Measurements from ENCODE around the gene LEFTY1. TPM values are rescaled to one million over a fixed set of nuclear protein-coding genes. Genes with fewer than 3 reads are reported as not detected.
A peak's percentile ranks its signal among the peaks of the same experiment; 100 is the strongest.

The LEFTY1 gene
- total and polyA plus RNA-seq, 4 donors = 0.42 to 1.4 (median 0.87) TPM

- Histone ChIP-seq H3K9ac (ENCODE audit: low read depth in 1 of 2, low read length in 2 of 2) (no peak overlapping the region), H3K4me1 (ENCODE audit: control insufficient read depth in 4 of 4, insufficient read depth in 4 of 4, low read length in 3 of 4) (peaks cover 0 to 2% (median 0%) of the 10 kb centered on the region in 4 donors), H3K36me3 (ENCODE audit: control insufficient read depth in 4 of 4, insufficient read depth in 3 of 4, low read depth in 1 of 4, low read length in 3 of 4) (peaks cover 0 to 15% (median 6%) of the 10 kb centered on the region in 4 donors), H3K27ac (ENCODE audit: low read depth in 1 of 2, low read length in 2 of 2) (no peak overlapping the region), H3K4me3 (ENCODE audit: low read depth in 1 of 3, low read length in 3 of 3) (no peak overlapping the region), H3K9me3 (ENCODE audit: control insufficient read depth in 4 of 4, low read length in 3 of 4) (no peaks in the 10 kb centered on the region), H3K27me3 (ENCODE audit: control insufficient read depth in 4 of 4, insufficient read depth in 4 of 4, low read length in 3 of 4) (no peaks in the 10 kb centered on the region)
- TF ChIP-seq HNF4A (conservative IDR thresholded peaks at IDR 0.05) (no peak), ZBTB33 (IDR thresholded peaks at IDR 0.05) (no peak), HNF4G (IDR thresholded peaks at IDR 0.05) (no peak), EGR1 (IDR thresholded peaks at IDR 0.05; ENCODE audit: low read depth in 2 of 2) (no peak), RAD21 (IDR thresholded peaks at IDR 0.05) (no peak), FOXA2 (IDR thresholded peaks at IDR 0.05) (no peak), NR2F2 (IDR thresholded peaks at IDR 0.05) (no peak), GABPA (IDR thresholded peaks at IDR 0.05 in 1 of 2, conservative IDR thresholded peaks at IDR 0.05 in 1 of 2) (no peak), FOXA1 (IDR thresholded peaks at IDR 0.05) (no peak), MAX (IDR thresholded peaks at IDR 0.05) (no peak)
- DNase-seq (ENCODE audit: low spot score) = no peak
- 93% methylated on average over 6 of the region's 6 CpGs for WGBS
These were observed 25.4 kb upstream of the LEFTY1 start for GRCh38 chr1:225914391-225914790.

GRCh38 chr1:225911191-225912130, 22.5 kb upstream of the LEFTY1 start:
- DNase-seq (ENCODE audit: low spot score) = peak; percentile 81
- peak overlapping the region in 1 of 2 donors; percentile 1 for H3K9ac ChIP-seq (ENCODE audit: low read depth in 1 of 2, low read length in 2 of 2)

More at GRCh38 chr1:225911191-225912130, 22.5 kb upstream of the LEFTY1 start:
- Histone ChIP-seq H3K27me3 (ENCODE audit: control insufficient read depth in 4 of 4, insufficient read depth in 4 of 4, low read length in 3 of 4) (no peaks in the 10 kb centered on the region), H3K27ac (ENCODE audit: low read depth in 1 of 2, low read length in 2 of 2) (no peak overlapping the region), H3K36me3 (ENCODE audit: control insufficient read depth in 4 of 4, insufficient read depth in 3 of 4, low read depth in 1 of 4, low read length in 3 of 4) (peaks cover 0 to under 1% (median 0%) of the 10 kb centered on the region in 4 donors), H3K9me3 (ENCODE audit: control insufficient read depth in 4 of 4, low read length in 3 of 4) (no peaks in the 10 kb centered on the region), H3K4me1 (ENCODE audit: control insufficient read depth in 4 of 4, insufficient read depth in 4 of 4, low read length in 3 of 4) (peaks cover 0 to 2% (median 0%) of the 10 kb centered on the region in 4 donors), H3K4me3 (ENCODE audit: low read depth in 1 of 3, low read length in 3 of 3) (no peak overlapping the region)
- TF ChIP-seq FOXA1 (IDR thresholded peaks at IDR 0.05) (no peak), GABPA (IDR thresholded peaks at IDR 0.05 in 1 of 2, conservative IDR thresholded peaks at IDR 0.05 in 1 of 2) (no peak), RAD21 (IDR thresholded peaks at IDR 0.05) (peak; percentile 83 to 88), EGR1 (IDR thresholded peaks at IDR 0.05; ENCODE audit: low read depth in 2 of 2) (no peak), HNF4A (conservative IDR thresholded peaks at IDR 0.05) (no peak), YY1 (IDR thresholded peaks at IDR 0.05) (no peak), REST (IDR thresholded peaks at IDR 0.05) (no peak), CTCF (IDR thresholded peaks at IDR 0.05; ENCODE audit: low read depth, low read length, missing input control) (peak; percentile 79), ZBTB33 (IDR thresholded peaks at IDR 0.05) (no peak), ATF3 (IDR thresholded peaks at IDR 0.05) (no peak), RXRA (IDR thresholded peaks at IDR 0.05) (no peak), SP1 (IDR thresholded peaks at IDR 0.05) (no peak), TAF1 (conservative IDR thresholded peaks at IDR 0.05) (no peak), MAX (IDR thresholded peaks at IDR 0.05) (no peak), FOXA2 (IDR thresholded peaks at IDR 0.05) (no peak), JUND (IDR thresholded peaks at IDR 0.05) (no peak)
- WGBS = 36% methylated on average over 53 of the region's 53 CpGs
